ENCODE data around the gene PARP14. TPM values are rescaled to one million over a fixed set of nuclear protein-coding genes. Genes with fewer than 3 reads are reported as not detected.
"Not testable (repeated sequence)": the region's sequence is repeated elsewhere in the genome, so short reads cannot be mapped to it uniquely, and the experiment has no call there.

The PARP14 gene
- total and polyA plus RNA-seq, 2 experiments from 2014 or later, result 5.6 to 11.7 TPM

DNA sequence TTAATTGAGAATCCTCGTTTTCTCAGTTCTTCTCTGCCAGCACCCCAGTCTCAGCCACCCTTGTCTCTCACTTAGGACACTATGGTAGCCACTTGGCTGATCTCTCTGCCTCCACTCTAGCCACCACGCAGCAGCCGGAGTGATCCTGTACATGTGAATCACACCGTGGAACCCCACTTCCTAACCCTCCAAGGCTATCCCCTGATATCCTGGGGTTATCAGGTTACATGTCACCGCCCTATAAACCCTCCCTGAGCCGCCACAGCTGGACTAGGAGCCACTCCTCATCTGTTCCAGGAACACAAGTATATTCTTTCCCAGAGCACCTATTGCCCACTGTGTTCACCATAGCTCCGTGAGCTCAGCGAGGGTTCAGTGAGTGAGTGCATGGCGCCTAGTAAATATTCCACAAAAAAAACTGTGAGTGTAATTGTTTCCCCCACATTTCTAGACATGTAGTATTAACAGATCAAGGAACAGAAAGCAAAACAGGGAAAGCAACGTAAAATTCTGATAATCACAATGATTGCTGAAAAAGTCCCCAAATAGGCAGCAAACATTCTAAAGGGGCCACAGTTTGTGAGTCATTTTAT lies 661 bp upstream of the PARP14 start:
- Histone ChIP-seq H3K4me2 (ENCODE audit: unreplicated experiment) (peak overlapping the region; percentile 93), H3K4me3 (peak overlapping the region; percentile 78), H3K4me1 (ENCODE audit: insufficient read depth) (peaks cover 11% of the 10 kb centered on the region; the same call in 1 of the 2 replicates), H3K9ac (peak overlapping the region; percentile 86), H3K79me2 (ENCODE audit: insufficient read depth) (peaks cover 20% of the 10 kb centered on the region), H4K20me1 (ENCODE audit: insufficient read depth) (no peaks in the 10 kb centered on the region), H3K36me3 (ENCODE audit: low read depth) (no peaks in the 10 kb centered on the region), H3K9me2 (ENCODE audit: insufficient read depth) (no peaks in the 10 kb centered on the region), H3K27ac (peak overlapping the region; percentile 44), H3K27me3 (replicated peaks; ENCODE audit: insufficient read depth) (no peaks in the 10 kb centered on the region), H3F3A (ENCODE audit: insufficient read depth) (peaks cover 16% of the 10 kb centered on the region), H3K9me3 (ENCODE audit: low read depth) (no peaks in the 10 kb centered on the region), H2AFZ (peak overlapping the region; percentile 99)
- DNase-seq, result peak; percentile 53
- TF ChIP-seq EZH2 (IDR thresholded peaks at IDR 0.05; ENCODE audit: insufficient read depth, poor library complexity, severe bottlenecking) (no peak), EZH2phosphoT487 (IDR thresholded peaks at IDR 0.05; ENCODE audit: insufficient read depth, low read depth) (no peak)
- 13 to 20% methylated on average over 10 of the region's 10 CpGs for WGBS, 2 experiments (ENCODE audit: low coverage in 1 of 2, low lambda C conversion rate in 2 of 2, missing lambda C conversion rate in 2 of 2)
- in situ Hi-C loops (cut with MboI), result loop anchor here (25.0 kb wide), 1 partner anchor 218 kb away; no protein-coding TSS in a partner anchor

DNA sequence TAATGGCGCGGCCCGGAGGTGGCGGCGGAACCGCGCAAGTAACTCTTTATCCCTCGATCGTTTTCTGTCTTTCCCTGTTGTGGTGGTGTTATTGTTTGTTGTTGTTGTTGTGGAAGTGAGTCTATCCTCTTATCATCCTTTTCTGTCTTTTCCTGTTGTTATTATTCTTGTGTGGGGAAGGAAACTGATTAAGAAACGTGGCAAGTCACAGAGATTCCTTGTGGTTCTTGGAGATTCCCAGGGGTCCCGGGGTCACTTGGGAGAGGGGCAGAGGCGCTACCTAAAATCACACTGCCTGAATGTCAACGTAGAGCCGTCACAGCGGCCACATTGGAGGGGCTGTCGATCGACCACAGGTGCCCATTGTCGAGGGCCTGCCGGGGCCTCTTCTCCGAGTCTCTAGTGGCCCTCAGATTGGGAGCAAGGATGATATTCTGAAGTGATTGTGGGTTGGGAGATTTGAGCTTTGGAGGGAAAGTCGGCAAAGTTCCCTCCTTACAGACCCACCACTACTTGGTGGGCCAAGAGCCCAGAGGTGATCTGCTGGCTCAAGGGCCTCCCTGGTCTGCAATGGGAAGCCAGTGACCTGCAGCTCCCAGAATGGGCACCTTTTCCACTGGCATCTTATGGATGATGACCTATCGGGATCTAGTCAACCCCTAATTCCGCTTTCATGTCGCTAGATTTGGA lies 790 bp downstream of the PARP14 start:
- Histone ChIP-seq H3K36me3 (ENCODE audit: low read depth) (no peaks in the 10 kb centered on the region), H3K27me3 (replicated peaks; ENCODE audit: insufficient read depth) (no peaks in the 10 kb centered on the region), H4K20me1 (ENCODE audit: insufficient read depth) (no peaks in the 10 kb centered on the region), H3K4me2 (ENCODE audit: unreplicated experiment) (peak overlapping the region; percentile 93), H3F3A (ENCODE audit: insufficient read depth) (peaks cover 16% of the 10 kb centered on the region), H3K9me3 (ENCODE audit: low read depth) (no peaks in the 10 kb centered on the region), H3K4me3 (peak overlapping the region; percentile 78), H3K9me2 (ENCODE audit: insufficient read depth) (no peaks in the 10 kb centered on the region), H3K9ac (peak overlapping the region; percentile 86), H3K27ac (no peak overlapping the region), H3K4me1 (ENCODE audit: insufficient read depth) (peaks cover 11% of the 10 kb centered on the region; the same call in 1 of the 2 replicates), H2AFZ (peak overlapping the region; percentile 99), H3K79me2 (ENCODE audit: insufficient read depth) (peaks cover 20% of the 10 kb centered on the region)
- no peak for TF ChIP-seq EZH2 (IDR thresholded peaks at IDR 0.05; ENCODE audit: insufficient read depth, poor library complexity, severe bottlenecking)
- TF ChIP-seq EZH2phosphoT487 (IDR thresholded peaks at IDR 0.05; ENCODE audit: insufficient read depth, low read depth), result no peak
- in situ Hi-C loops (cut with MboI), result loop anchor here (25.0 kb wide), 1 partner anchor 219 kb away; no protein-coding TSS in a partner anchor
- WGBS, 2 experiments (ENCODE audit: low coverage in 1 of 2, low lambda C conversion rate in 2 of 2, missing lambda C conversion rate in 2 of 2), result 23 to 24% methylated on average over 24 of the region's 24 CpGs
- peak; percentile 12 for DNase-seq

DNA sequence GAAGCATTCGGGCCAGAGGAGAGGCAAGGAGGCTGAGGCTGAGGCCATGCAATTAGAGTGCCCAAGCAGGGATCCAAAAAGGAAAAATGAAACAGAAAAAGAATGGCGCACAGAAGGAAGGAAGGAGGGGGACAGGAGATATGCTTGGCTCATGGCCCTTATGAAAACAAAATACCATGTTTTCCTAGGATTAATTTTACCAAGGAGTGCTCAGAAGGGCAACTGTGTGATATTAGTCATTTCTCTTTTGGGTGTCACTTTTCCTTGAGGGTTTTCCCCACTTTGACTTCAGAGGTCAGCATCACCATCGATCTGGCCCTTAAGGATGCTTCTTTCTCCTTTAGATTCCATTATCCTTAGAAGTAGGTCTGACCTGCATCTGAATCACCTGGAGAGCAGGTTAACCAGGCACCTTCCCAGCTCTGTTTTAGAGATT lies 1.4 kb downstream of the PARP14 start:
- WGBS, 2 experiments (ENCODE audit: low coverage in 1 of 2, low lambda C conversion rate in 2 of 2, missing lambda C conversion rate in 2 of 2), result 63 to 74% methylated on average over 3 of the region's 3 CpGs
- Histone ChIP-seq H2AFZ (peak overlapping the region; percentile 99), H3K36me3 (ENCODE audit: low read depth) (no peaks in the 10 kb centered on the region), H3K27ac (no peak overlapping the region), H3K27me3 (replicated peaks; ENCODE audit: insufficient read depth) (no peaks in the 10 kb centered on the region), H3K79me2 (ENCODE audit: insufficient read depth) (peaks cover 20% of the 10 kb centered on the region), H3F3A (ENCODE audit: insufficient read depth) (peaks cover 12% of the 10 kb centered on the region), H3K4me3 (peak overlapping the region; percentile 78), H3K9ac (peak overlapping the region; percentile 86; the same call in 1 of the 2 replicates), H3K9me3 (ENCODE audit: low read depth) (no peaks in the 10 kb centered on the region), H3K9me2 (ENCODE audit: insufficient read depth) (no peaks in the 10 kb centered on the region), H4K20me1 (ENCODE audit: insufficient read depth) (no peaks in the 10 kb centered on the region), H3K4me2 (ENCODE audit: unreplicated experiment) (peak overlapping the region; percentile 93), H3K4me1 (ENCODE audit: insufficient read depth) (peaks cover 11% of the 10 kb centered on the region; the same call in 1 of the 2 replicates)
- no peak for DNase-seq
- no peak for TF ChIP-seq EZH2 (IDR thresholded peaks at IDR 0.05; ENCODE audit: insufficient read depth, poor library complexity, severe bottlenecking)
- TF ChIP-seq EZH2phosphoT487 (IDR thresholded peaks at IDR 0.05; ENCODE audit: insufficient read depth, low read depth), result no peak
- in situ Hi-C loops (cut with MboI), result loop anchor here (25.0 kb wide), 1 partner anchor 220 kb away; no protein-coding TSS in a partner anchor

DNA sequence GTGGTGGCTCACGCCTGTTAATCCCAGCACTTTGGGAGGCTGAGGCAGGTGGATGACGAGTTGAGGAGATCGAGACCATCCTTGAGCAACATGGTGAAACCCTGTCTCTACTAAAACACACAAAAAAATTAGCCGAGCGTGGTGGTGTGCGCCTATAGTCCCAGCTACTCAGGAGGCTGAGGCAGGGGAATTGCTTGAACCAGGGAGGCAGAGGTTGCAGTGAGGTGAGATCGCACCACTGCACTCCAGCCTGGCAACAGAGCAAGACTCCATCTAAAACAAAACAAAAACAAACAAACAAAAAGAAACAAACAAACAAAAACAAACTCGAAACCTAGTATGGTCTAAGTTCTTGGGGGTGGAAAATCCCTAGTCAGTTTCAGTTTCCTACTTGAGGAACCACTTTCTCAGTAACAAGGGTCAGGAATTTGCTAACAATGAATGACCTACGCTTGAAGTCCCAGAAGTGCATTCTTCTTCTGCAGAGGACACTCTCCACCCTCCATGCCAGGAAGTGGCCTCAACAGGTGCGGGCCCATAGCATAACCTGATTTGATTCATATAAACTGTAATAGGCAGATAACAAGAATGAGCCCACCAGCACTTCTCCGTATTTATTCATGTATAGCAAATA lies 2.3 kb downstream of the PARP14 start:
- not testable (repeated sequence) for H3K36me3 ChIP-seq (ENCODE audit: low read depth); H3F3A ChIP-seq (ENCODE audit: insufficient read depth); DNase-seq; H3K27me3 ChIP-seq (replicated peaks; ENCODE audit: insufficient read depth); H4K20me1 ChIP-seq (ENCODE audit: insufficient read depth); H3K9ac ChIP-seq; H3K9me2 ChIP-seq (ENCODE audit: insufficient read depth); H3K9me3 ChIP-seq (ENCODE audit: low read depth); H3K27ac ChIP-seq; H3K4me3 ChIP-seq; H3K4me2 ChIP-seq (ENCODE audit: unreplicated experiment); H2AFZ ChIP-seq
- Histone ChIP-seq H3K79me2 (ENCODE audit: insufficient read depth) (peaks cover 20% of the 10 kb centered on the region), H3K4me1 (ENCODE audit: insufficient read depth) (peaks cover 11% of the 10 kb centered on the region; the same call in 1 of the 2 replicates)
- in situ Hi-C loops (cut with MboI), result loop anchor here (25.0 kb wide), 1 partner anchor 221 kb away; no protein-coding TSS in a partner anchor
- 96 to 99% methylated on average over 11 of the region's 11 CpGs for WGBS, 2 experiments (ENCODE audit: low coverage in 1 of 2, low lambda C conversion rate in 2 of 2, missing lambda C conversion rate in 2 of 2)

Measured in GM23248 (cell line).